ENCODE data around the gene CNTNAP1.

- no peak for TF ChIP-seq SIN3A (IDR thresholded peaks at IDR 0.05; ENCODE audit: borderline replicate concordance, insufficient read depth, low read length)
- TF ChIP-seq POLR2AphosphoS5 (IDR thresholded peaks at IDR 0.05; ENCODE audit: low read depth, low read length): peak; percentile 31; the same call in 1 of the 2 replicates
- TF ChIP-seq, protein P1, sequence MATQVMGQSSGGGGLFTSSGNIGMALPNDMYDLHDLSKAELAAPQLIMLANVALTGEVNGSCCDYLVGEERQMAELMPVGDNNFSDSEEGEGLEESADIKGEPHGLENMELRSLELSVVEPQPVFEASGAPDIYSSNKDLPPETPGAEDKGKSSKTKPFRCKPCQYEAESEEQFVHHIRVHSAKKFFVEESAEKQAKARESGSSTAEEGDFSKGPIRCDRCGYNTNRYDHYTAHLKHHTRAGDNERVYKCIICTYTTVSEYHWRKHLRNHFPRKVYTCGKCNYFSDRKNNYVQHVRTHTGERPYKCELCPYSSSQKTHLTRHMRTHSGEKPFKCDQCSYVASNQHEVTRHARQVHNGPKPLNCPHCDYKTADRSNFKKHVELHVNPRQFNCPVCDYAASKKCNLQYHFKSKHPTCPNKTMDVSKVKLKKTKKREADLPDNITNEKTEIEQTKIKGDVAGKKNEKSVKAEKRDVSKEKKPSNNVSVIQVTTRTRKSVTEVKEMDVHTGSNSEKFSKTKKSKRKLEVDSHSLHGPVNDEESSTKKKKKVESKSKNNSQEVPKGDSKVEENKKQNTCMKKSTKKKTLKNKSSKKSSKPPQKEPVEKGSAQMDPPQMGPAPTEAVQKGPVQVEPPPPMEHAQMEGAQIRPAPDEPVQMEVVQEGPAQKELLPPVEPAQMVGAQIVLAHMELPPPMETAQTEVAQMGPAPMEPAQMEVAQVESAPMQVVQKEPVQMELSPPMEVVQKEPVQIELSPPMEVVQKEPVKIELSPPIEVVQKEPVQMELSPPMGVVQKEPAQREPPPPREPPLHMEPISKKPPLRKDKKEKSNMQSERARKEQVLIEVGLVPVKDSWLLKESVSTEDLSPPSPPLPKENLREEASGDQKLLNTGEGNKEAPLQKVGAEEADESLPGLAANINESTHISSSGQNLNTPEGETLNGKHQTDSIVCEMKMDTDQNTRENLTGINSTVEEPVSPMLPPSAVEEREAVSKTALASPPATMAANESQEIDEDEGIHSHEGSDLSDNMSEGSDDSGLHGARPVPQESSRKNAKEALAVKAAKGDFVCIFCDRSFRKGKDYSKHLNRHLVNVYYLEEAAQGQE (IDR thresholded peaks at IDR 0.05; ENCODE audit: insufficient read depth in 1 of 2, low read depth in 2 of 2, low read length in 2 of 2): no peak
- TF ChIP-seq TAF1 (IDR thresholded peaks at IDR 0.05; ENCODE audit: borderline replicate concordance, insufficient read depth, low read length): no peak
These were observed 532 bp downstream of the CNTNAP1 start for GRCh38 chr17:42682722-42683403.
